ENCODE measurements around the gene CSGALNACT2.
A peak's percentile ranks its signal among the peaks of the same experiment; 100 is the strongest.

The CSGALNACT2 gene

GRCh38 chr10:43195557-43195956, 57.3 kb downstream of the CSGALNACT2 start:
- Histone ChIP-seq H3K9me3 (ENCODE audit: insufficient read depth, low read depth, low read length) (no peaks in the 10 kb centered on the region), H3K9ac (ENCODE audit: low read depth, low read length) (no peak overlapping the region), H3K27ac (ENCODE audit: low read length) (no peak overlapping the region), H3K4me3 (ENCODE audit: low read length) (no peak overlapping the region), H3K27me3 (ENCODE audit: insufficient read depth, low read length) (no peaks in the 10 kb centered on the region), H3K4me1 (ENCODE audit: insufficient read depth, low read length) (no peaks in the 10 kb centered on the region), H3K36me3 (ENCODE audit: insufficient read depth, low read depth, low read length) (peaks cover 58% of the 10 kb centered on the region)

DNA sequence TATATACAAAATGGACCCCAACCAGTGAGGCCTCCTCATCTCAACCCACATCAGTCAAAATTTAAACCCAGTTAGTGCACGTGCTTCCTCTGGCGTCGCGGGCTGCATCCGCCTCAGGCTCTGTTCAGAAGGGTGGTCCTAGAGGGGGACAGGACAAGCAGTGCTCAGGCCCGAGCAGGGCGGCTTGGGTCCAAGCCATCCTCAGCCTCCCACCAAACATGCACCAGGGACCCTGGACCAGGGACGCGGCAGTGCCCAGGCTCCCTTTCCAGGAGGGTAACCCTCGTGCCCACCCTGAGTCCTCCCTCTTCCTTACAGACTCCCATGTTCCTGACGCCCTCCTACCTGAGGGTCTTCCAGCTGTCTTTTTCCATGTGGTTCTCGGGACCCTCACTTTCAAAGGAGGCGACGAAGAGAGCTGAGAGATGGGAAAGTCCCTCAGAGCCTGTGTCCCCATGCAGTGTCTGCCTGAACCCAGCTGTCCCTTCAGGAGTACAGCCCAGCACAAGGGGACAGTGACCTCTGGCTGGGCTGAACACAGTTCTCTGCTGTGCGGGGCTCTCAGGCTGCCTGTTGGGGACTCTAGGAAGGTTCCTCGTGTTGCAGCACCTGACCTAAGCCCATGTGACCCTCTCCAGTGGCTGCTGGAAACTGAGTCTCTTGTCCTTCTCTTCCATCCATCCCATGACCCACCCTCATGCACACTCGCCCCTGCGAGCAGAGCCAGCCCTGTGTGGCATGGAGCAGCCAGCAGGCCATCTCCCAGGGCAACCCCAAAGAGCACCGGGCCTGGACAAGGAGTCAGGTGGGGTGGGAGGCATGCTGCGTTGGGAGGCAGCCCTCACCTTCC, 58.1 kb downstream of the CSGALNACT2 start:
- Histone ChIP-seq H3K9ac (ENCODE audit: low read depth, low read length) (no peak overlapping the region), H3K27me3 (ENCODE audit: insufficient read depth, low read length) (no peaks in the 10 kb centered on the region), H3K36me3 (ENCODE audit: insufficient read depth, low read depth, low read length) (peaks cover 65% of the 10 kb centered on the region), H3K9me3 (ENCODE audit: insufficient read depth, low read depth, low read length) (no peaks in the 10 kb centered on the region), H3K4me3 (ENCODE audit: low read length) (no peak overlapping the region), H3K27ac (ENCODE audit: low read length) (no peak overlapping the region), H3K4me1 (ENCODE audit: insufficient read depth, low read length) (no peaks in the 10 kb centered on the region)

GRCh38 chr10:43196981-43197833, 59.0 kb downstream of the CSGALNACT2 start:
- Histone ChIP-seq H3K27ac (ENCODE audit: low read length) (no peak overlapping the region), H3K27me3 (ENCODE audit: insufficient read depth, low read length) (no peaks in the 10 kb centered on the region), H3K9me3 (ENCODE audit: insufficient read depth, low read depth, low read length) (no peaks in the 10 kb centered on the region), H3K4me1 (ENCODE audit: insufficient read depth, low read length) (no peaks in the 10 kb centered on the region; the same call in 1 of the 2 replicates), H3K9ac (ENCODE audit: low read depth, low read length) (no peak overlapping the region), H3K36me3 (ENCODE audit: insufficient read depth, low read depth, low read length) (peaks cover 66% of the 10 kb centered on the region), H3K4me3 (ENCODE audit: low read length) (no peak overlapping the region)

DNA sequence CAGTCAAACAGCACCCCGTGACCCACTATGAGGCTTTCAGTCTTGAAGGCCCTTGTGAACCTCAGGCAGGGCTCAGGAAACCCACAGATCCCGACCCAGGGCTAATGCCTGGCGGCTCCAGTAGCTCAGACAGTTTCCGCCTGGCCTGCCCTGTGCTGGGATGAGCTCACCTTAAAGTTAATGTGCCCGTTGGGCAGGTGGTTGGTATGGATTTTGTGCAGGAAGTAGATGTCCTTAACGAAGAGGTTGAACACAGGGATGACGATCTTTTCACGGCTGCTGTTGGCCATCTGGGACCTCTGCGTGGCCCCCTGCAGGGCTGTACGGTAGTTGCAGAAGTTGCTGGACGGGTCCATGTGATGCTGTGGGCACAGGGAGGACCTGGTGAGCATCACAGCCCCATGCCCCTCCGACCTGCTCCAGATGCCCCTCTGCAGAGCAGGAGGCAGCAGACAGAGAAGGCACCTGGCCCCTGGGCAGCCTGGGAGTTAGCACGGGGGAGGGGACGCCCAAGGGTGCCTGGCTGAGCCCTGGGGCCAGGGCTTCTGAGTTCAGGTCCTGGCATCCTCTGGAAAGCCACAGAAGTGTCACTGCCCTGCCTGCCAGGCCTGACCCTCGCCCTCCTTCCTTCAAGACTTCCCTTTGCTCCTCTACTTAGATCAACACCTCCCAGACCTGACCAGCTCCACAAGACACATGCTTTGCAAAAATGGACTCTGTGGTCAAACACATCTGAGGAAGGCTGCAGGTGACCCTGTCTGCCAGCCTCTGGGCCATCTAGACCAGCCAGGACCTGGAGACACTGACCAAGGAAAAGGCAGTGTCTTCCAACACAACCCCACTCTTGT, 59.8 kb downstream of the CSGALNACT2 start:
- H3K4me3 ChIP-seq (ENCODE audit: low read length): no peak overlapping the region
- no peaks in the 10 kb centered on the region for H3K9me3 ChIP-seq (ENCODE audit: insufficient read depth, low read depth, low read length)
- H3K36me3 ChIP-seq (ENCODE audit: insufficient read depth, low read depth, low read length): peaks cover 66% of the 10 kb centered on the region
- H3K27me3 ChIP-seq (ENCODE audit: insufficient read depth, low read length): no peaks in the 10 kb centered on the region
- H3K4me1 ChIP-seq (ENCODE audit: insufficient read depth, low read length): no peaks in the 10 kb centered on the region; the same call in 1 of the 2 replicates
- H3K9ac ChIP-seq (ENCODE audit: low read depth, low read length): no peak overlapping the region
- no peak overlapping the region for H3K27ac ChIP-seq (ENCODE audit: low read length)

GRCh38 chr10:43198682-43199005, 60.4 kb downstream of the CSGALNACT2 start:
- H3K4me1 ChIP-seq (ENCODE audit: insufficient read depth, low read length): no peaks in the 10 kb centered on the region; the same call in 1 of the 2 replicates
- peaks cover 66% of the 10 kb centered on the region for H3K36me3 ChIP-seq (ENCODE audit: insufficient read depth, low read depth, low read length)

GRCh38 chr10:43199088-43199683, 60.9 kb downstream of the CSGALNACT2 start:
- Histone ChIP-seq H3K9ac (ENCODE audit: low read depth, low read length) (no peak overlapping the region), H3K4me3 (ENCODE audit: low read length) (no peak overlapping the region), H3K27me3 (ENCODE audit: insufficient read depth, low read length) (no peaks in the 10 kb centered on the region), H3K36me3 (ENCODE audit: insufficient read depth, low read depth, low read length) (peaks cover 66% of the 10 kb centered on the region), H3K4me1 (ENCODE audit: insufficient read depth, low read length) (no peaks in the 10 kb centered on the region; the same call in 1 of the 2 replicates), H3K27ac (ENCODE audit: low read length) (no peak overlapping the region), H3K9me3 (ENCODE audit: insufficient read depth, low read depth, low read length) (no peaks in the 10 kb centered on the region)

More at GRCh38 chr10:43198682-43199005, 60.4 kb downstream of the CSGALNACT2 start:
- no peak overlapping the region for H3K9ac ChIP-seq (ENCODE audit: low read depth, low read length)
- no peaks in the 10 kb centered on the region for H3K9me3 ChIP-seq (ENCODE audit: insufficient read depth, low read depth, low read length)
- H3K27me3 ChIP-seq (ENCODE audit: insufficient read depth, low read length): no peaks in the 10 kb centered on the region
- H3K27ac ChIP-seq (ENCODE audit: low read length): no peak overlapping the region
- H3K4me3 ChIP-seq (ENCODE audit: low read length): no peak overlapping the region

DNA sequence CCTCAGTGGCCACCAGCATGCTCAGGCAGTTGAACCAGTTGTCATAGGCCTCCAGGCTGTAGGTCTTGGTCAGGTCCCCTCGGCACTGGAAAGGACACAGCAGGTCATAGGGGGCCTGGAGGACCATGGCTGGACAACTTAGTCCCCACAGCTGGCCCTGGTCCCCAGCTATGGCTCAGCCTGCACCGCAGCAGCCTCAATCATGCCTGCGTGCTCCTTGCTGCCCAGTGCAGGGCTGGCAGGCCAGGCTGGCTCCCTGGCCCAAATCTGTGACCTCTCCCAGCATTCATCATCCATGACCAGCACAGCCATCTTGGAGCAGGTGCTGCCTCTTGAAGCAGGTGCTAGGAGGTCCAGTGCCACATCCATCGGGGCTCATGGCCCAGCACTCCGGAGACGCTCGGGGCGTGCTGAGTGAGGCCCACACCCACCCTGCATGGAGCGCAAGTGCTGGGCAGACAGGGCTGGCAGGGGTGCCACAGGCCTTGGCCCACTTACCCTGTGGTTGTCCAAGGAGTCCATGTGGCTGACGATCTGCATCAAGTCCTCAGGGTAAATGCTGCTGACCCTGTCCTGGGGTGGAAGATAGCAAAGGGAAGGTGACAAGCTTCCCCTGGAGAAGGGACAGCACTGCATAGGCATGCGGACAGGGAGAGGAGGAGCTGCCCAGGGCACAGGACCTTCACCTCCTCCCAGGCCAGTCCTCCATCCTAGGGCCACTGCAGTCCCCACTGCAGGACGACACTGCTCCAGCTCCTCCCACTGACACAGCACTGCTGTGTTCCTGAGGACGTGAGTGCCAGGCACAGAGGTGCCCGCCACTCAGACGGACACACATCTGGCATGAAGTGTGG, 61.7 kb downstream of the CSGALNACT2 start:
- Histone ChIP-seq H3K9me3 (ENCODE audit: insufficient read depth, low read depth, low read length) (no peaks in the 10 kb centered on the region), H3K4me3 (ENCODE audit: low read length) (no peak overlapping the region), H3K4me1 (ENCODE audit: insufficient read depth, low read length) (no peaks in the 10 kb centered on the region; the same call in 1 of the 2 replicates), H3K9ac (ENCODE audit: low read depth, low read length) (no peak overlapping the region), H3K36me3 (ENCODE audit: insufficient read depth, low read depth, low read length) (peaks cover 62% of the 10 kb centered on the region), H3K27ac (ENCODE audit: low read length) (no peak overlapping the region), H3K27me3 (ENCODE audit: insufficient read depth, low read length) (no peaks in the 10 kb centered on the region)

DNA sequence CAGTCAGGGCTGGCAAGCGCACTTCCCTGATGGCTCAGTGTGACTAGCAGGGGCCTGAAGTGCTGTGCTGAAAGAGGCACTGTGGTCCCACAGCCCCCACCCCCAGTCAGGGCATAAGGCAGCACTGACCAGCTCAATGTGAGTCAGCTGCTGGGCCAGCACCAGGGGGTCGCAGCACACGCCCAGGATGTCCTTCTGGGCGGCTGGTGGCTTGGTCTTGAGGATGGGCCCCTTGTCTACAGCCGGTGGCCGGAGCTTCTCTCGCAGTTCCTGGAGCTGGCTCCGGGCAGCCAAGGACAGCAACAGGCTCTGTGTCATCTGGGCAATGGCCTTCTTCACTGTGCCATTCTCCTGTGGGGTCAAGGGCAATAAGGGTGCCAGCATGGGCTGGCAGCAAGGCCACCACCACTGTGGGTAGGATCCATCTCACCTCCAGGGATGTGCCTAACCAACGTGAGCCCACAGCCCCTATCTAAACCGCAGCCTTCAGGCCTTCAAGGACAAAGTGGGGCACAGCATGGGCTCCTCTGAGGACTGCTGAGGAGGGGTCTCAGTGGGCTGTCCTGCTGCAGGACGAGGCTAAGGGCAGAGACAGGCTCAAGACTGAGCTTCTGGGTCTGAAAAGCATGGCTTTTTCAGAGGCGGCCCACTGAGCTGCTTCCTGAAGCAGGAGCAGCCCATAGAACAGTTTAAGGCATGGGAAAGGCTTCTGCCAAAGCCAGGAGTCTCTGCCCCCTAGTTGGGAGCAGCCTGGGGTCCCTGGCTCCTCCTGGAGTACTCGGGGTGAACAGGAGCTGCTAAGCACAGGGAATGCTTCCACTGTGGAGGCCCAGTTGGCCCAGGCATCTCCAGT, 62.5 kb downstream of the CSGALNACT2 start:
- Histone ChIP-seq H3K9me3 (ENCODE audit: insufficient read depth, low read depth, low read length) (no peaks in the 10 kb centered on the region), H3K36me3 (ENCODE audit: insufficient read depth, low read depth, low read length) (peaks cover 53% of the 10 kb centered on the region), H3K27me3 (ENCODE audit: insufficient read depth, low read length) (no peaks in the 10 kb centered on the region), H3K4me1 (ENCODE audit: insufficient read depth, low read length) (no peaks in the 10 kb centered on the region; the same call in 1 of the 2 replicates), H3K27ac (ENCODE audit: low read length) (no peak overlapping the region), H3K4me3 (ENCODE audit: low read length) (no peak overlapping the region), H3K9ac (ENCODE audit: low read depth, low read length) (no peak overlapping the region)

GRCh38 chr10:43201545-43202131, 63.4 kb downstream of the CSGALNACT2 start:
- Histone ChIP-seq H3K36me3 (ENCODE audit: insufficient read depth, low read depth, low read length) (peaks cover 44% of the 10 kb centered on the region), H3K27ac (ENCODE audit: low read length) (no peak overlapping the region), H3K9ac (ENCODE audit: low read depth, low read length) (peak overlapping the region; percentile 27; the same call in 1 of the 2 replicates), H3K9me3 (ENCODE audit: insufficient read depth, low read depth, low read length) (no peaks in the 10 kb centered on the region), H3K4me3 (ENCODE audit: low read length) (peak overlapping the region; percentile 81), H3K4me1 (ENCODE audit: insufficient read depth, low read length) (no peaks in the 10 kb centered on the region; the same call in 1 of the 2 replicates), H3K27me3 (ENCODE audit: insufficient read depth, low read length) (no peaks in the 10 kb centered on the region)

Measured in iPS-20b (cell line).